SIG-M5 treated with dmso at 0.1 percent for 504 hours (cell line): Measurements from ENCODE around the gene CGB1.
"Not testable (repeated sequence)": the region's sequence is repeated elsewhere in the genome, so short reads cannot be mapped to it uniquely, and the experiment has no call there.

Source experiments
- DNase-seq: peaks from one replicate; lab custom pipeline; 2025; ENCODE audit not compliant: unreplicated experiment; lab: John Stamatoyannopoulos, UW

CGB1 gene

GRCh38 chr19:49058562-49058961, 21.9 kb upstream of the CGB1 start:
- no peak for DNase-seq

GRCh38 chr19:49057636-49058234, 21.0 kb upstream of the CGB1 start, which contains the start of gene CGB7:
Gene CGB7, minus strand, starts transcription at chr19:49057749. Its CDS starts 2,374 bp downstream, at chr19:49055375.
- no peak for DNase-seq

GRCh38 chr19:49056902-49057596, 20.4 kb upstream of the CGB1 start:
- DNase-seq: not testable (repeated sequence)

GRCh38 chr19:49056101-49056901, 19.6 kb upstream of the CGB1 start:
- DNase-seq: no peak

- not testable (repeated sequence) for DNase-seq
Observed at GRCh38 chr19:49050376-49051033, 13.8 kb upstream of the CGB1 start.

GRCh38 chr19:49049834-49050233, 13.1 kb upstream of the CGB1 start:
- DNase-seq: not testable (repeated sequence)

- DNase-seq: not testable (repeated sequence)
Observed at GRCh38 chr19:49049011-49049410, 12.3 kb upstream of the CGB1 start, which contains the start of gene CGB8. Gene CGB8, minus strand, starts transcription at chr19:49049111. Its CDS starts 372 bp downstream, at chr19:49048739.

- DNase-seq: not testable (repeated sequence)
Observed at GRCh38 chr19:49043548-49043947, 6.9 kb upstream of the CGB1 start, which contains the start of gene CGB5. Gene CGB5, plus strand, starts transcription at chr19:49043848. Its CDS starts 362 bp downstream, at chr19:49044210.

- not testable (repeated sequence) for DNase-seq
Observed at GRCh38 chr19:49042666-49043065, 6.0 kb upstream of the CGB1 start.

GRCh38 chr19:49042177-49042576, 5.5 kb upstream of the CGB1 start:
- DNase-seq: no peak

GRCh38 chr19:49039736-49040135, 3.0 kb upstream of the CGB1 start:
- not testable (repeated sequence) for DNase-seq

- not testable (repeated sequence) for DNase-seq
Observed at GRCh38 chr19:49038557-49039276, 2.0 kb upstream of the CGB1 start.

- DNase-seq: not testable (repeated sequence)
Observed at GRCh38 chr19:49038111-49038510, 1.4 kb upstream of the CGB1 start.

- not testable (repeated sequence) for DNase-seq
Observed at GRCh38 chr19:49031642-49032301, 4.9 kb downstream of the CGB1 start, which contains the start of gene CGB2. Gene CGB2, plus strand, starts transcription at chr19:49031890. Its CDS starts 206 bp downstream, at chr19:49032096.

- not testable (repeated sequence) for DNase-seq
Observed at GRCh38 chr19:49030323-49030722, 6.4 kb downstream of the CGB1 start.

GRCh38 chr19:49029749-49030148, 6.9 kb downstream of the CGB1 start:
- not testable (repeated sequence) for DNase-seq

GRCh38 chr19:49028686-49029085, 8.0 kb downstream of the CGB1 start:
- DNase-seq: not testable (repeated sequence)

- not testable (repeated sequence) for DNase-seq
Observed at GRCh38 chr19:49025599-49025998, 11.1 kb downstream of the CGB1 start.

- DNase-seq: not testable (repeated sequence)
Observed at GRCh38 chr19:49025088-49025487, 11.6 kb downstream of the CGB1 start.
